GM12865 (cell line): Measurements from ENCODE around the gene DIP2B.

Source experiments
- DNase-seq: peaks from one replicate; pipeline ENCODE4 v3.0.0; 2010; ENCODE audit warnings: low read depth
- H3K4me3 ChIP-seq: 2 replicates; pipeline ENCODE4 v1.5.1; 2011; ENCODE audit warnings: mild to moderate bottlenecking, low read depth, low read length, control low read depth
- TF ChIP-seq, protein P1 (sequence below): IDR thresholded peaks from 2 replicates; pipeline ENCODE4 v1.5.1; 2011; ENCODE audit warnings: low read length, control low read depth, low read depth, inconsistent platforms; ENCODE audit not compliant: insufficient read depth; ENCODE audit errors: missing control alignments

DIP2B gene

GRCh38 chr12:50603817-50604639, 99.2 kb downstream of the DIP2B start:
- no peak overlapping the region for H3K4me3 ChIP-seq
- TF ChIP-seq, protein P1, sequence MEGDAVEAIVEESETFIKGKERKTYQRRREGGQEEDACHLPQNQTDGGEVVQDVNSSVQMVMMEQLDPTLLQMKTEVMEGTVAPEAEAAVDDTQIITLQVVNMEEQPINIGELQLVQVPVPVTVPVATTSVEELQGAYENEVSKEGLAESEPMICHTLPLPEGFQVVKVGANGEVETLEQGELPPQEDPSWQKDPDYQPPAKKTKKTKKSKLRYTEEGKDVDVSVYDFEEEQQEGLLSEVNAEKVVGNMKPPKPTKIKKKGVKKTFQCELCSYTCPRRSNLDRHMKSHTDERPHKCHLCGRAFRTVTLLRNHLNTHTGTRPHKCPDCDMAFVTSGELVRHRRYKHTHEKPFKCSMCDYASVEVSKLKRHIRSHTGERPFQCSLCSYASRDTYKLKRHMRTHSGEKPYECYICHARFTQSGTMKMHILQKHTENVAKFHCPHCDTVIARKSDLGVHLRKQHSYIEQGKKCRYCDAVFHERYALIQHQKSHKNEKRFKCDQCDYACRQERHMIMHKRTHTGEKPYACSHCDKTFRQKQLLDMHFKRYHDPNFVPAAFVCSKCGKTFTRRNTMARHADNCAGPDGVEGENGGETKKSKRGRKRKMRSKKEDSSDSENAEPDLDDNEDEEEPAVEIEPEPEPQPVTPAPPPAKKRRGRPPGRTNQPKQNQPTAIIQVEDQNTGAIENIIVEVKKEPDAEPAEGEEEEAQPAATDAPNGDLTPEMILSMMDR: no peak
- no peak for DNase-seq

DNA sequence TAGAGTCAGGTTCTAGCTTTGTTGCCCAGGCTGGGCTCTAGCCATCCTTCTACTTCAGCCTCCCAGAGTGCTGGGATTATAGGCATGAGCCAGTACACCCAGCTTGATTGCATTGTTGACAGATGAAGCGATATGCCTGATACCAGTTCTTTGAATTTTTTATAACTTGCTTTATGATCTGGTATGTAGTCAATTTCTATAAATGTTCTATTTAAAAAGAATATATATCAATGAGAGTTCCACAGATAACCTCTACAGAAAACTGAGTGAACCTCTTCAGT, 99.8 kb downstream of the DIP2B start:
- DNase-seq: no peak
- TF ChIP-seq, protein P1: no peak
- no peak overlapping the region for H3K4me3 ChIP-seq

- no peak overlapping the region for H3K4me3 ChIP-seq
- TF ChIP-seq, protein P1: no peak
- no peak for DNase-seq
Observed at GRCh38 chr12:50606675-50607375, 102.0 kb downstream of the DIP2B start.

DNA sequence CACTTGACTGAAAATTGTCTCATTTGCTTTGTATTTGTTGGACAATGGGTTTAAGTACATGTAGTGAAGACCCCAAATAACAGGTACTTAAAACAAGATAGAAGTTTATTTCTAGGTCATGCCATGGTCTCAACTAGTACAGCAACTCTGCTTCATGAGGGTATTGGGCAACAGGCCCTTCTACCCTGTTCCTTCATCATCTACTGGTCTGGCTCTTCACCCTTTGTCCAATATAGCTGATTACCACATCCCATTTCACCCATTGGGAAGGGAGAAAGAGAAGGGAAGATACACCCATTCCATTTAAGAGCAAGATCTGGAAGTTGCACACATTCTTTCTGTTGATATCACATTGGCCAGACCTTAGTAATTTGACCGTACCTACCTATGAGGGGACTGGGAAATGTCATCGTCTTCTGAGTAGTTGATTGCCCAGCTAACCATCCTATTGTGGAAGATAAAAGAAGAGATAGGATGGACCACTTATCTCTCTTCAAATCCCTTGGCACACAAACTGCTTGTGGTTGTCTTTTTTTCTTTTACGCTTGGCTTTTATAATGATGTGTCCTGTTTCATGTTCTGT, 104.6 kb downstream of the DIP2B start:
- TF ChIP-seq, protein P1: no peak
- DNase-seq: no peak
- H3K4me3 ChIP-seq: no peak overlapping the region

GRCh38 chr12:50610171-50610570, 105.4 kb downstream of the DIP2B start:
- DNase-seq: no peak

GRCh38 chr12:50611021-50611744, 106.4 kb downstream of the DIP2B start:
- H3K4me3 ChIP-seq: no peak overlapping the region
- DNase-seq: no peak
- TF ChIP-seq, protein P1: no peak

More at GRCh38 chr12:50610171-50610570, 105.4 kb downstream of the DIP2B start:
- TF ChIP-seq, protein P1: no peak
- H3K4me3 ChIP-seq: no peak overlapping the region
